Activated T-cell treated with anti-CD3 and anti-CD28 coated beads, Interleukin-2, amount 50 U/mL, for 72 hours (primary cell): Measurements from ENCODE around the gene TSPO. TPM values are rescaled to one million over a fixed set of nuclear protein-coding genes. Genes with fewer than 3 reads are reported as not detected.
A peak's percentile ranks its signal among the peaks of the same experiment; 100 is the strongest.

Source experiments
- ATAC-seq, 2 donors: fragments of 150-1000 bp; cut with Tn5 transposase; replicated peaks in 1 of 2; 2 replicates each; pipeline ENCODE4 v1.10.0; 2021; ENCODE audit warnings: moderate library complexity in 2 of 2, mild to moderate bottlenecking in 1 of 2
- DNase-seq, 2 donors: peaks; one replicate each; pipeline ENCODE4 v3.0.0; 2021 to 2022; ENCODE audit warnings: mixed read lengths in 1 of 2
- H3K27ac Mint-ChIP-seq: one replicate; pipeline ENCODE4 v1.8.0; 2022; ENCODE audit warnings: mild to moderate bottlenecking, moderate library complexity, mixed read lengths
- H3K27me3 Mint-ChIP-seq: one replicate; pipeline ENCODE4 v1.8.0; 2022; ENCODE audit warnings: low read depth, mixed read lengths
- H3K36me3 Mint-ChIP-seq, 2 donors: one replicate each; pipeline ENCODE4 v1.8.0; 2022; ENCODE audit warnings: mixed read lengths in 2 of 2, mild to moderate bottlenecking in 1 of 2; ENCODE audit not compliant: insufficient read depth in 2 of 2
- H3K4me1 Mint-ChIP-seq: one replicate; pipeline ENCODE4 v1.8.0; 2022; ENCODE audit warnings: low read depth, mixed read lengths
- H3K4me3 Mint-ChIP-seq, 2 donors: one replicate each; pipeline ENCODE4 v1.8.0; 2022; ENCODE audit warnings: mild to moderate bottlenecking in 2 of 2, mixed read lengths in 2 of 2, moderate library complexity in 2 of 2
- H3K9me3 Mint-ChIP-seq, 2 donors: one replicate each; pipeline ENCODE4 v1.8.0; 2022; ENCODE audit warnings: mixed read lengths in 2 of 2
- total RNA-seq, 2 donors: library from RNA; stranded (reverse); gene quantifications; one replicate each; pipeline ENCODE4 v1.2.3, GENCODE V29; 2022

Gene TSPO
- total RNA-seq, 2 donors from 2014 or later, result 61.5 to 93.8 TPM

DNA sequence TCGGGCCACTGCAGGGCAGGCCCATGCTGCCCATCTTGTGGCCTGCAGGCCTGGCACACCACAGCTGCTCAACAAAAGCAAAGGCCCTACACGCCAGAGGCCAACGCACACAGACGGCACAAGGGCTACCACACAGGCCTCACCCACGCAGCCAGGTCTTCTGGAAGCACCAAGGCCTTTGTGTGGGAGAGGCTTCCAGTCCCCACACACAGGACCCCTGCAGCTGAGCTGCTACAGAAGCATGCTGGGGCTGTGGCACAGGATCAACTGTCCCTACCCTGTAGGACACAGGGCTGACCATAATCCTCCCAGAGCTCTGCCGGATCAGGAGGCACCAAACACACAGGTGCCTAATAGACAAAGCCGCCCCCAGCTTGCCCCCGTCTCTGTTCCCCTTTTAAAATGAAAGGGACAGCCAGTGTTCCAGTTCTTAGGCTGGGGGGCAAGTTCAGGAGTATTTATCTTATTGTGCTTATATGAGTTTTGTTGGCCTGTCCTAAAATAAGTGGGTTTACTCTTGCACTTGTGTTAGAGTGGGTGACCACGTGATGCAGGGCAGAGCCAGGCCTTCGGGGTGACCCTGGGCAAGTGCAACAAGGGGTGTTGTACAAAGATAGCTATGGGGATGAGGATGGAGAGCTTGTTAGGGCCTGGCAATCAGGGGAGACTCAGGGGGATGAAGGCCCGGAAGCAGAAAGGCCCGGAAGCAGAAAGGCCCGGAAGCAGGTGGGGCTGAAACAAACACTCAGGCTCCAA lies 30.1 kb downstream of the TSPO start:
- Mint-ChIP-seq H3K9me3 (no peaks in the 10 kb centered on the region), H3K27me3 (no peaks in the 10 kb centered on the region), H3K4me3 (no peak overlapping the region), H3K36me3 (peaks cover 3 to 9% of the 10 kb centered on the region in 2 donors), H3K4me1 (peaks cover 20% of the 10 kb centered on the region), H3K27ac (no peak overlapping the region)
- no peak for ATAC-seq
- DNase-seq, result no peak

DNA sequence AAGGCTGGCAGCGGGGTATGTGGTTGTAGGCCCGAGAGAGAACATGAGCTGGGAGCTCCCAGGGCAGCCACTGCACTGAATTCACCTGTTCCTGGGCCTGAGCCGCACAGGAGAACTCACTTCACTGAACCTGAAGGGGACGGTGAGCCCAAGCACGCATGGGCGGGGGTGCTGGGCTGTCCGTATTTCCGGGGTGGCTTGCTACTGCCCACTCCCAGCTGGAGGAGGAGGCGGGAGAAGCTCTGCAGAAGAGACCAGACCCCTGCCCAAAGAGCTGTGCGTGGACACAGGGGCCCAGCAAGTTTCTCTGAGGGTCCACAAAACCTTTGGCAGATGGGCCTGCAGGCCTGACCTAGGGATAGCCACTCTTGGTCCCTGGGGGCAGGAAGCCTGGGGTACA lies 30.8 kb downstream of the TSPO start:
- H3K9me3 Mint-ChIP-seq, result no peaks in the 10 kb centered on the region
- ATAC-seq, result no peak
- DNase-seq, result no peak
- no peaks in the 10 kb centered on the region for H3K27me3 Mint-ChIP-seq
- peaks cover 20% of the 10 kb centered on the region for H3K4me1 Mint-ChIP-seq
- peaks cover 3 to 9% of the 10 kb centered on the region in 2 donors for H3K36me3 Mint-ChIP-seq
- H3K4me3 Mint-ChIP-seq, result no peak overlapping the region
- H3K27ac Mint-ChIP-seq, result no peak overlapping the region

- no peak overlapping the region for H3K4me3 Mint-ChIP-seq
- H3K27ac Mint-ChIP-seq, result no peak overlapping the region
- no peak for ATAC-seq
- H3K36me3 Mint-ChIP-seq, result peaks cover 3 to 9% of the 10 kb centered on the region in 2 donors
- H3K9me3 Mint-ChIP-seq, result no peaks in the 10 kb centered on the region
- H3K4me1 Mint-ChIP-seq, result peaks cover 22% of the 10 kb centered on the region
- no peak for DNase-seq
- H3K27me3 Mint-ChIP-seq, result no peaks in the 10 kb centered on the region
Observed at GRCh38 chr22:43182726-43183125, 31.4 kb downstream of the TSPO start.

DNA sequence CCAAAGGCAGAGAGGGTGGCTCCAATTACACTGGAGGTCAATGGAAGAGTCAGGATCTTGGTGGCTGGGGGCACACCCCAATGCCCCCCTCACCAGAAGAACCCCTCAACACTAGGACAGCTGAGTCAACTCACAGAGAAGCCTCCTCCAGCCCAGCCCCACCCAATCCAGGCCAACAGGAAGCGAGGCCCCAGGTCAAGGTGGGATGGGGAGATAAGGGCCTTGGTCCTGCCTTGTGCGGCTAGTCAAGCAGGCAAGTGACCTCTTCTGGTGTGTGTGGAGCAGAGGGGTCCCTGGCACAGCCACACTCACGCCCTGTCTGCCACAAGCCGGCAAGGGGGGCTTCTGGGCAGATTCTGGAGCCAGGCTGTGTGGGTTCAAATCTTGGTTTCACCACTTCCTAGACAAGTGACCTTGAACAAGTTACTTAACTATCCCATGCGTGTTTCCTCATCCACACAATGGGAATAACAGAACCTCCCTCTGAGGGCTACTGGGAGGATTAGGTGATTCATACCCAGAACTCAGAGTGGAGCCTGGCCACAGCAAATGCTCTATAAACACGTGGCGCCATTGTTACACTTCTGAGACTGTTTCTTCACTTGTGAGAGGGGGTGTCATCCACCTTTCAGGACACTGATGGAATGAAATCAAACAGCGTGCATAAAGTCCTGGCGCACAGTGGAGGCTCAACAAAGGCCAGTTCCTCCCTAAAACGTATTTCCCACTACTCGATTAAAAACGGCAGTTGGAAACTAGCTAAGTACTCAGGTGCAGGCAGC lies 32.3 kb downstream of the TSPO start:
- H3K9me3 Mint-ChIP-seq, result no peaks in the 10 kb centered on the region
- peak overlapping the region; percentile 63 for H3K27ac Mint-ChIP-seq
- H3K36me3 Mint-ChIP-seq, result peaks cover 3 to 4% of the 10 kb centered on the region in 2 donors
- no peaks in the 10 kb centered on the region for H3K27me3 Mint-ChIP-seq
- H3K4me1 Mint-ChIP-seq, result peaks cover 27% of the 10 kb centered on the region
- no peak for ATAC-seq
- DNase-seq, result no peak
- H3K4me3 Mint-ChIP-seq, result peak overlapping the region; percentile 49 to 65

DNA sequence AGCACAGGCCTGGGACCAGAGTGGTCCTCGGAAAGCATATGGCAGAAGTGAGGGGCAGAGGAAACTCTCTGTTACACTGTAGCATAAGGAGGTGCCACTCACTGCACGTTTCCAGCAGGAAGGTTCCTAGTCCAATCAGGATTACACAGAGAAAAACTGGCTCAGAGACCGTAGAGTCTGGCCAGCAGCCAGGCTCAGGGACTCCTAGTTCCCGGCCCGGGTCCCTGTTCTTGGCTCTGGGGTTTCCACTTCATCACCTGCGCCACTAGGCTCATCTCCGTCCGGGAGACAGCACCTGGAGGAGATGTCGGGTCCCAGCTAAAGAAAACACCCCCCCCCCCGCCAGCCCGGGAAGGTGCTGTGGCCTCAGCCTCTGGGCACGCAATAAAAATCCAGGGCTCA lies 34.5 kb downstream of the TSPO start:
- ATAC-seq (no peak), DNase-seq (no peak)
- peaks cover 3% of the 10 kb centered on the region in 2 donors for H3K36me3 Mint-ChIP-seq
- no peaks in the 10 kb centered on the region for H3K9me3 Mint-ChIP-seq
- no peak overlapping the region for H3K27ac Mint-ChIP-seq
- H3K4me3 Mint-ChIP-seq, result peak overlapping the region; percentile 78 to 86
- H3K27me3 Mint-ChIP-seq, result no peaks in the 10 kb centered on the region
- H3K4me1 Mint-ChIP-seq, result peaks cover 32% of the 10 kb centered on the region

- no peaks in the 10 kb centered on the region for H3K27me3 Mint-ChIP-seq
- DNase-seq, result peak; percentile 75 to 76
- no peaks in the 10 kb centered on the region for H3K9me3 Mint-ChIP-seq
- peaks cover 32% of the 10 kb centered on the region for H3K4me1 Mint-ChIP-seq
- peak within 1 kb of the TSS; percentile 73 for H3K27ac Mint-ChIP-seq
- peak within 1 kb of the TSS; percentile 89 to 92 for H3K4me3 Mint-ChIP-seq
- H3K36me3 Mint-ChIP-seq, result peaks cover 0 to 5% of the 10 kb centered on the region in 2 donors
- peak; percentile 49 to 57 for ATAC-seq
Observed at GRCh38 chr22:43186272-43187170, 35.2 kb downstream of the TSPO start, which contains the start of gene TTLL12. Gene TTLL12 (minus strand): TSS chr22:43187134. CDS start chr22:43187069, 65 bp downstream.

DNA sequence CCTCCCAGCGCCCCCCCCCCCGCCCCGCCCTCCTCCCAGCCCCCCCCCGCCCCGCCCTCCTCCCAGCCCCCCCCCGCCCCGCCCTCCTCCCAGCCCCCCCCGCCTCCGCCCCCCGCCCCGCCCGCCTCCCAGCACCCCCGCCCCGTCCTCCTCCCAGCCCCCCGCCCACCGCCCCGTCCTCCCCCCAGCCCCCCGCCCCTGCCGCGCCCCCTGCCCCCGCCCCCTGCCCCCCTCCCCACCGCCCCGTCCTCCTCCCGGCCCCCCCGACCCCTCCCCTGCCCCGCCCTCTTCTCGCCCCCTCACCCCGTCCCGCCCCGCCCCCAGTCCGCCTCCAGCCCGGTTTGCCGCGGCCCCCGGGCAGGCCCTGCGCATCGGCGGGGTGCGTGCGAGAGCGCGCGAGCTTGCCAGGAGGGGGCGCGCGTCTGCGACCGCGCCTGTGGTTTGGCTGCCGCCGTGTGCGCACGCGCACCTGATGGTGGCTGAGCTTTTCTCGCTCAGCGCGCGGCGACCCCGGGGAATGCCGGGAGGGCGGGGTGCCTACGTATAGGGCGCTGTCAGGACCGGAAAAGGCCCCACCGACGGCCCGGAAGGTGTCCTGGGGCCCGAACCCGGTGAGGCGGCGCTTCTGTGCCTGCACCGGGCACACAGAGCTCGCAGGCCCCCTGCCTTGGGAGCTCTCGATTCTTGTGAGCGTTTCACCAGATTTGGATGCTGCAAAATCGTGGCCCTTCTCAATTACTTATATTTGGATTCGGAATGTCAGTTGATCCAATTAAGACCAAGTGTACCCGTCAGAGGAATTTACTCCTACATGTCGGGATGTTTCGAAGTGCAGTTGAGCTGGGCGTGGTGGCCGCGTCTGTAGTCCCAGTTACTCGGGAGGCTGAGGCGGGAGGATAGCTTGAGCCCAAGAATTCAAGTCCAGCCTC lies 36.1 kb downstream of the TSPO start:
- Mint-ChIP-seq H3K27me3 (no peaks in the 10 kb centered on the region), H3K4me3 (peak overlapping the region; percentile 89 to 92), H3K27ac (peak overlapping the region; percentile 73), H3K9me3 (no peaks in the 10 kb centered on the region), H3K36me3 (peaks cover 0 to 5% of the 10 kb centered on the region in 2 donors), H3K4me1 (peaks cover 32% of the 10 kb centered on the region)
- ATAC-seq, result peak; percentile 96 to 97
- peak; percentile 97 to 99 for DNase-seq

GRCh38 chr22:43188829-43189545 lies 37.6 kb downstream of the TSPO start:
- no peaks in the 10 kb centered on the region for H3K9me3 Mint-ChIP-seq
- H3K4me1 Mint-ChIP-seq, result peaks cover 29% of the 10 kb centered on the region
- H3K27me3 Mint-ChIP-seq, result no peaks in the 10 kb centered on the region
- DNase-seq (no peak), ATAC-seq (no peak)
- peak overlapping the region; percentile 4 for H3K27ac Mint-ChIP-seq
- H3K36me3 Mint-ChIP-seq, result peaks cover 0 to 5% of the 10 kb centered on the region in 2 donors
- peak overlapping the region; percentile 38 to 47 for H3K4me3 Mint-ChIP-seq

- Mint-ChIP-seq H3K36me3 (peaks cover 0 to 3% of the 10 kb centered on the region in 2 donors), H3K27ac (no peak overlapping the region), H3K9me3 (no peaks in the 10 kb centered on the region), H3K4me3 (no peak overlapping the region), H3K27me3 (no peaks in the 10 kb centered on the region), H3K4me1 (peaks cover 12% of the 10 kb centered on the region)
- DNase-seq (no peak), ATAC-seq (no peak)
Observed at GRCh38 chr22:43191831-43192230, 40.5 kb downstream of the TSPO start.

DNA sequence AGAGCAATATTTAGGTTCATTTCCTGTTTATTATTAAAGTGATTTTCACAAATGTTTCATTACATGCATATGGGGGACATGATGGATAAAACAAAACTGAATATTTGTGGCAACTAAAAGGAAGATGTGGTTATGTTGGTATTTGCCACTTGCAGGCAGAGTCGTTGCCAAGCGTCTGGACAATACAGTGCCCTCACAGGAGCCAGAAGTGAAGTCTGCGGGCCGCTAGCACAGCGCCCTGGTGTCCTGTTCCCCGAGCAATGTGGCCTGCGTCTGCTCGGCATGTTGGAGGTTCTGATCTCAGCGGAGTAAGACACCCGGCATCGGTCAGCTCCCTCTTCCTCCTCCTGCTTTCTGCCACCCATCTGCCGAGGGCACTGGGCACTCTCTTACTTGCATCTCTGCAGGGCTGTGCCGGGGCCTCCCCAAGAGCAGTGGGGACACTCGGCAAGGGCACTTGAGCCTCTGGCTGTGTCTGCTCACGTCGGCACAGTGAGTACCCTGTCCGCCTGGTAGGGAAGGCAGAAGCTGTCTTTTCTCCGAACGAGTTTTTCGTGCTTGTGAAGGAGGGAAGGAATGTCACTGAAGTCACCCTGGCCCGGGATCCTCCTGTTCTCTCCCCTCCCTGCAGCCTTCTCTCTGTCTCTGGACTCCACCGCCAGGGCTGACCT lies 46.0 kb downstream of the TSPO start:
- ATAC-seq (no peak), DNase-seq (no peak)
- Mint-ChIP-seq H3K9me3 (no peaks in the 10 kb centered on the region), H3K4me1 (no peaks in the 10 kb centered on the region), H3K27me3 (no peaks in the 10 kb centered on the region), H3K36me3 (no peaks in the 10 kb centered on the region), H3K4me3 (no peak overlapping the region), H3K27ac (no peak overlapping the region)

- no peaks in the 10 kb centered on the region for H3K9me3 Mint-ChIP-seq
- H3K4me1 Mint-ChIP-seq, result no peaks in the 10 kb centered on the region
- no peak overlapping the region for H3K4me3 Mint-ChIP-seq
- H3K36me3 Mint-ChIP-seq, result no peaks in the 10 kb centered on the region
- H3K27me3 Mint-ChIP-seq, result no peaks in the 10 kb centered on the region
- ATAC-seq (no peak), DNase-seq (no peak)
- no peak overlapping the region for H3K27ac Mint-ChIP-seq
Observed at GRCh38 chr22:43198126-43198525, 46.8 kb downstream of the TSPO start.
